ENCODE measurements around the gene PRCD. TPM values are rescaled to one million over a fixed set of nuclear protein-coding genes. Genes with fewer than 3 reads are reported as not detected.

Gene PRCD
- total RNA-seq, 1 experiment from 2014 or later = not detected

DNA sequence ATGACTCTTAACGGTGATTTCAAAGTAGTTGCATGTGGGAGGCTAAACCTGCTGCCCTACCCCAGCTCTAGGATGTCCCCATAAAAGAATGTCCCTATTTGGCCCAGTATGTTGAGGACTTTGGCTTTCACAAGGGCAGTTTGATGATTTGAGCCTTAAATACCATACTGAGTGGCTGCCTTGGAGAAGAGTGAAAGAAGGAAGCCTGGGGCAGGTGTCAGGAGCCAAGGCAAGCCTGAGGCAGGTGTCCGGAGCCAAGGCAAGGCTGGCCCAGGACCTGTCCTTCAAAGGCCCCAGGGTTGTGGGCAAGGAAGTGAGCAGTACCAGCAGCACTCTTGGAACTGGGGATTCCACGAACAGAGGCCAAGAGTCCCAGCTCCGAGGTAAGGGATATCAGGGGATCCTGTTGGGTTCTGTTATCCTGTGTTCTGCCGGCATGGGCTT, 27.2 kb downstream of the PRCD start:
- DNase-seq (ENCODE audit: extremely low read depth, low read depth) = no peak

DNA sequence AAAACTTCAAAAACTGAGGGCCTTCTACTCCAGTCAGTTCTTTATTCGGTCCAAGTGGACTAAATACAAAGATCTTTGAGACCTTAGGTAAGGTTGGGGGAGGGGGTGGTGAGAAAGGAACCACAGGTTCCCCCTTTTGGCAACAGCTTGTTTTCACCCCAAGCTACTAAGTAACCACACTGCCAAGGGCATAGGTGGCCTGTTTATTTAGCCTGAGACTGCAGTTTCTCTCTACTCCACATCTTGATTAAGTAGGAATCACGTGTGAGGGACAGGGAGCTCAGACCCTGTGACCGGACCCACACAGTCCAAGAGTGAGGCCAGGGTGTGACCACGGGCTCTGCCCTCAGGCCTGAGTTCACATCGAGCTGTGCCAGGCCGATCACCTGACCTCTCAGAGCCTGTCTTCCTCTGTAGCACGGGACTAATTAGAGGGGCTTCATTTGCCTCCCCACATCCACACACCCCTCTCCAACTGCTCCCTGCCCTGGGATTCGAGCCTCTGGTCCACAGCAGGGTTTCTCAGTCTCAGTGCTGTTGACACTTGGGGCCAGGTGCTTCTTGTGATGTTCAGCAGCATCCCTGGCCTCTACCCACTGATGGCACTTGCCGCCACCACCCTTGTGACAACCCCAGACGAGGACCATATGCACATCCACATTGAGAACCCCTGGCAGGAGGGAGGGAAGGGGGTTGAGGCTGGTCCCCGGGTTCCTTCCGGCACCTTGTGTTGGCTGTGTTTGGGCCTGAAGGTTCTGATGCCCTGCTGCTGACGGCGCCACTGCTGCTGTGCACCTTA, 28.0 kb downstream of the PRCD start:
- no peak for DNase-seq (ENCODE audit: extremely low read depth, low read depth)

DNA sequence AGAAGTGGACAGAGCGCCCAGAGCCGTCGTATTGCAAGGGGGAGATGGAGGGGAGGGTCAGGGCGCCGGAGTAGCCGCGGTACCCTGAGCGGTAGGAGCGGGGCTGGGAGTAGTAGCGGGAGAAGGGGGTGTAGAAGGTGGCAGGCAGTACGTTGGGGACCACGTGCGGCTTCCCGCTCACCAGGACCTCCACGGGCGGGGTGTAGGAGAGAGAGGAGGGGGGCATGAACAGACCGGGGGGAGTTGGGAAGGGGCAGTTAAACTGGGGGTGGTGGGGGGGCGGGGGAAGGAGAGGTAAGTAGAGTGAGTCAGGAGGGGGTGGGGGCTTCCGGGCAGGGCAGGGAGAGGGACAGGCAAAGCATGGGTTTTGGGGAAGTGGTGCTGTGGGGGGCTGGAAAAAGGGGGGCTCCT, 29.0 kb downstream of the PRCD start:
- DNase-seq (ENCODE audit: extremely low read depth, low read depth) = no peak

DNA sequence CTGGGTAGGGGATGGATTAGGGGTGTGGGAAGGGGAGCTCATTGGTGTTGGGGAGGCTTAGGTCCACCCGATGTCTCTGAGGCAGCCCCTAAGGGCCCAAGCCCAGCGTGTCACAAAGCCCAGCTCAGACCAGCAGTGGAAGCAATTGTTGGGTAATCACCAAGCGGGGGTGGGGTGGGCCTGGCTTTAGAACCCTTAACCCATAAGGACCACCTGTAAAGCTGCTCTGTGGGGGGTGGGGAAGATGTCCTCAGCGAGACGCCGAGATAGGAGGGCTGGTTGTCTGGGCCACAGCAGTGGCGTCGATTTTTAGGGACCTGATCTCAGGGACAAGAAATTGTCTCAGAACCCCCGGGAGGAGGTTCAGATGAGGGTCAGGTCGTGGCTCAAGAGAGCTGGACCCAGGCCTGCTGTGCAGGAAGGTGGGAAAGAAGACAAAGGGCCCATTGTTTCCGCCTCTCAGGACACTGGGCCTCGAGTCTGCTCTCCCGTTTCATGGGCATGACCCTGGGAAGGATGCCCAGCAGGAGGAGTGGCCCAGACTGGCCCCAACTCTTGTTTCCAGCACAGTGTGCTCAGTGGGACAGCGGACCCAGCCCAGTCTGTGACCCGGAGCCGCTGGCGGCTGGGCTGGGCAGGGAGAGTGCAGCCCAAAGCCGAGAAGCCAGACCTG, 29.9 kb downstream of the PRCD start:
- DNase-seq (ENCODE audit: extremely low read depth, low read depth) = no peak

DNA sequence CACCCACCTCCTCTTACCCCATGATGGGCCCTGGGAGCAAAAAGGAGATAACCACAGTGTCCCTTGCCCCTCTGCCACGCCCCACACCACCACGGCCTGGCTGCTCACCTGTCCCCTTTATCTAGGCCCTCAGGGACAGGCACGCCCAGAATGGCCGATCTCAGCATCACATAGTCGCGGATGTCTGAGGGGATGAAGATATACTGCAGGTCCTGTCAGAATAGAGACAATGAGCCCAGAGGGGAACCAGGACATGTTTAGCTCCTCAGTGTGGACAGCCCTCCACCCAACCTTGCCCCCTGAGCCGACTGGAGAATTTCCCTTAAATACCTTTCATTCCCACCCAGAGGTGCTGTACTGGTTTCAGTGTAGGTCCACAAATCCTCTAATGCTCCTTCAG, 30.6 kb downstream of the PRCD start:
- DNase-seq (ENCODE audit: extremely low read depth, low read depth) = no peak

DNA sequence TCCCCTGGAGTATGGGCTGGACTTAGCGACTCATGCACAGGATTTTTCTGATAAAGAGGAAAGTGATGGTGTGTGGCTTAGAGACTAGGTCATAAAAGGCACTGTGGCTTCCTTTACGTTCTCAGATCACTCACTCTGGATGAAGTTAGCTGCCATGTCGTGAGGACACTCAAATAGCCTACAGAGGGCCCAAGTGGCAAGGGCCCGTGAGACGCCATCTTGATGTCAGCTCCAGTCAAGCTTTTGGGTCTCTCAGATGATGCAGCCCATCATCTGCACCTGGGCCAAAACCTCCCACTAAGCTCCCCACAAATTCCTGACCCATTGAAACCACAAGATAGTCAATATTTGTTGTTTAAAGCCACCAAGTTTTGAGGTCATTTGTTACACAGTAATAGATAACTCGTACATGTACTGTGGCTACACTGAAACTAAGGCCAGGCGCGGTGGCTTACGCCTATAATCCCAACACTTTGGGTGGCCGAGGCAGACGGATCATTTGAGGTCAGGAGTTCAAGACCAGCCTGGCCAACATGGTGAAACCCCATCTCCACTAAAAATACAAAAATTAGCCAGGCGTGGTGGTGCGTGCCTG, 31.1 kb downstream of the PRCD start:
- no peak for DNase-seq (ENCODE audit: extremely low read depth, low read depth)

DNA sequence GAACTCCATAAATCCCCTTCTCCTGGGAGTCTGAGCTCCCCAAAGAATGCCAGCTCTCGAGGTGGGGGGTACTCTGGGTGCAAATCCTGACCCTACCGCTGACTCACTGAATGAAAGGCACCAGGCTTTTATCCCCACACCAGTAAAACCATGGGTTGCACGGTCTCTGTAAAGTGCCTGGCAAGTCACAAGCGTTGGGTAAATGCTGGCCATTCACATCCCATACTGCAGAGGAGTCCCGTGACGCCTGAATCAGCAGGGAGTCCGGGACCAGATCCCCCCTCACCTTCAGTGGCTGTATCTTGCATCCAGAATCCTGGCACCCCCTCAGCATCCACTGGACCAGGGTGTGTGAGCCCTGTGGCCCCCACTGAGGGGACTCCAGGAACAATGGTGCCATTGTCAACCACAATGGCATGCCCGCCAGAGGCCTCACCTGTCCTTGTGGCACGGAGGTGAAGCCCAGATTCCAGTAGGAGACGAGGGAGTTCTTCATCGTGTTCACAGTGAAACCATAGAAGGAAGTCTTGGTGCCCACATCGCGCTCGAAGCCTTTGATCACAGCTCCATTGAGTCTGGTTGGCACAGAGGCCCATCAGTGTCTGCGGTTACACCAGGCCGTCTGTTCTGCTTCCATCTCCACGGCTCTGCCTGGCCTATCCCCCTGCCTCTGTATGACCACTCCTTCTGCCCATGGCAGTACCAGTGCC, 32.5 kb downstream of the PRCD start:
- no peak for DNase-seq (ENCODE audit: extremely low read depth, low read depth)

DNA sequence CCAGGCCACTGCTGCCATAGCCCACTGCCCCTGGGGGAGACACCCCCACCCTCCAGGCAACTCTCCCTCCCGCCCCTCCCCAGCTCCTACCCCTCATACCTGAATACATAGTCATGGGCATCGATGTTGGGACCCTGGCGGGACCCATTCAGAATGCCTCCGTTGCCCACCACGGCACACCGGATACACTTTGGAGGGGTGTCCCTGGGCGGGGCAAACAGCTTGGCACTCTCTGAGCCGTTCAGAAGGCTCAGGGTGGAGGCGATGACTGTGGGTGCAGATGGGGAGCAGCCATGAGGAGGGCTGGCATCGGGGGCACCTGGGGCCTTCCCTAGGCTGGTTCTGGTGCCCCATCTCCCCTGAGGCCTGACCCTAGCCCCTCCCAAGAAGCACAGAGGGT, 33.3 kb downstream of the PRCD start:
- DNase-seq (ENCODE audit: extremely low read depth, low read depth) = no peak

DNA sequence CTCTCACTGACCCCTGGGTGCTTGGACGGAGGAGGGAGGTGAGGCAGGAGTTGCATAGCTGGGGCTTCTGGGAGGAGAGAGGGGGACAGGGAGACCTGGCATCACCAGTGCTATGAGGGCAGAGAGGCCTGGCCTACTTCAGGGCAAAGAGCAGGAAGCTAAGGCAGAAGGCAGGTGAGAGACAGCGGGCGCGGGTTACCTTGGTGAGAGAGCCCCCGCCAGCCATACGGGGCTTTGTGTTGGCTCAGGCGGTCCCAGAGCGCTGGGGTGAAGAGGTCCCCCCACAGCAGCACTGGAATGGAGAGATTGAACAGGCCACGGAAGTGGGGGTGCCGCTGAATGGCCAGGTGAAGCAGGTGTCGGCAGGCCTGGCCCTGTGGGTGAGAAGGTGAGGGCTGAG, 34.3 kb downstream of the PRCD start:
- DNase-seq (ENCODE audit: extremely low read depth, low read depth) = no peak

DNA sequence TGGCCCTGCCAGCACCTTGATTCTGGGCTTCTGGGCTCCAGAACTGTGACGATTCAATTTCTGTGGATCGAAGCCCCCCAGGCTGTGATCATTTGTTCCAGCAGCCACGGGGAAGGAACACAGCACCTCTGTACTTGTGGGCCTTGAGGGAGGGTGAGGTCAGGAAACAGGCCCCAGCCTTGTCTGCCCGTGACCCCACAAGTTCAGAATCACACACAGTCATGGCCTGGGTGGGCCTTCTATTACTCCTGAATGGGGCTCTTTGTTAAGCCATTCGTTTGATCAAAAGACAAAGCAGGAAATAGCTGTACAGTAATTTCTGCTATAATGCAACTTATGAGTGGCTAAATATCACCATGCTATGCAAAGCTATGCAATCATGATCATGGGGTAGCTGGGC, 35.7 kb downstream of the PRCD start:
- no peak for DNase-seq (ENCODE audit: extremely low read depth, low read depth)

DNA sequence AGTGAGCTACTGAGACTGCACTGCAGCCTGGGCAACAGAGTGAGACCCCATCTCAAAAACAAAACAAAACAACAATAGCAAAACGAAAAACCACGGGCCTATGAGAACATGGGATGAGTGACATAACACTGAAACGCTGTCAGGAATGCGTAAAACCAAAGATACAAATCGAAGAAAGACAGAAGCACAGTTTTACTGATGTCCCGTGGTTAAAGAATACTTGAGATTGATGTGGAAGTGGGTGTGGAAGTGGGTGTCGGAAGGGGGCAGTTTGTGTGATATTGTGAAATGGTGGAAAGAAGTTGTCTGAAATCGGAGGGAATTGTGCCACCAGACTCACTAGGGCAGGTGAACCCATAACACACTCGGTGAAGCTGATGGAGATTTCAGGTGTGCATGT, 36.3 kb downstream of the PRCD start:
- DNase-seq (ENCODE audit: extremely low read depth, low read depth) = no peak

DNA sequence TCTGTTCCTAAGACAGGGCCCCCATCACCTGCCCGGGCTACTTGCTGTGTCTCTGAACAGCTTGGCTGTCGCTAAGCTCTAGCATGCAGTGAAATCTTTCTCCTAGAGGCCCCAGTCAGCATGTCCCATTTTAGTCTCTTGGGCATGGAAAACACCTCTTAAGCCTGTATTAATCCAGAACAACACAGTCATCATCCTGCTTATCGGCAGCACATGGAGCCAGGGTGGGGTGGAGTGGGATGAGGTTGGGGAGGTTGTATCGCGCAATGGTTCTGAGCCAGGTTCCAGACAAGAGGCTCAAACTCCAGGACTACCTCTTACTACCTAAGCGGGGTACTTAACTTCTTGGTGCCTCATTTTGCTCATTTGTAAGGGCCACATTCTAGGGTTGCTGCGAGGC, 38.0 kb downstream of the PRCD start:
- DNase-seq (ENCODE audit: extremely low read depth, low read depth) = no peak

DNA sequence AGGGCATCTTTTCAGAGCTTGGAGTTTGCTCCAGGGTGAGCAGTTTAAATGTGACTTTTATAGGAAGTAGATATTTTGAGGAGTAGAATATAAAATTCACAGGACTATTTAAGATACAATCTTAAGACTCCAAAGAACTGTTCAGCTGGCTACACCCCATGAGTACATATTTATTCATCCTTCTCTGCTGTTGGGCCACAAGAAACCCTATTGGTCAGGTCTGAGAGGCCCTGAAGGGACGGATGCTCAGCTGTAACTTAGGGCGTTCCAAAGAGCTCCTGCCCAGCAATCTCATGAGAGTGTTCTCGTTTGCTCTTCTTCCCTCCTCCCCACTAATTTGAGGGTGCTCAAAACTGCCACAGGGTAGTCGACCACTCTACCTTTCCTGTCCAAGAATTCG, 38.5 kb downstream of the PRCD start:
- DNase-seq (ENCODE audit: extremely low read depth, low read depth) = no peak

DNA sequence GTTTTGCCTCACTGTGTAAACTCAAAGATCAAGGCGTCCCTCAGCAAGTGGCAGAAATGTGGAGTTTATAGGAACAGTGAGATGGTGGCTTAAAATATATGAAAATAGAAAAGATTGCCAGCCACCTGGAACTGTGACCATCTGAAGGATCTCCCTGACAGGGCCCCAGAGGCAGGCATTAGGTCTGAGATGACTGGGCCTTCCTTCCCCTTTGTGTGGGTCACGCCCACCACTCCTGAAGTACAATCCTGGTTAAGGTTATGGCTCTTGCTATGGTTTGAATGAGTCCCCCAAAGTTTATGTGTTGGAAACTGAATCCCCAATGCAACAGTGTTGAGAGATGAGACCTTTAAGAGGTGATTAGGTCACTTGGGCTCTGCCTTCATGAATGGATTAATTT, 39.4 kb downstream of the PRCD start:
- no peak for DNase-seq (ENCODE audit: extremely low read depth, low read depth)

DNA sequence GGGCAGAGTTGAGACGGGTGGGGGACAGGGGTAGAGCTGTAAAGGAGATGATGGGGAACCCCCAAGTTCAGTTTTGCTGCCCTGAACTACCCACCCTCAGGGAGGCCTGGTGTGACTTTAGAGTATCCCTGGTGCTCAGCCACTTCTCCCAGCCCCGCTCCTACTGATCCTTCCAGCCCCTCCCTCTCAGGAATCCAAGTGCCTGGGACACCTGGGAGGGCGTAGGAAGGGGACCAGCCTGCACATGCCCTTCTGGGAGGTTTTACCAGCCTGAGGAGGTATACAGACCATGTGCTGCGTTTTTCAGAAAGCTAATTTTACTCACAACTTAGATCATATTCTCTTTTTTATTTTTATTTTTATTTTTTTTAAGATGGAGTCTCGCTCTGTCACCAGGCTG, 41.7 kb downstream of the PRCD start:
- DNase-seq (ENCODE audit: extremely low read depth, low read depth) = no peak

DNA sequence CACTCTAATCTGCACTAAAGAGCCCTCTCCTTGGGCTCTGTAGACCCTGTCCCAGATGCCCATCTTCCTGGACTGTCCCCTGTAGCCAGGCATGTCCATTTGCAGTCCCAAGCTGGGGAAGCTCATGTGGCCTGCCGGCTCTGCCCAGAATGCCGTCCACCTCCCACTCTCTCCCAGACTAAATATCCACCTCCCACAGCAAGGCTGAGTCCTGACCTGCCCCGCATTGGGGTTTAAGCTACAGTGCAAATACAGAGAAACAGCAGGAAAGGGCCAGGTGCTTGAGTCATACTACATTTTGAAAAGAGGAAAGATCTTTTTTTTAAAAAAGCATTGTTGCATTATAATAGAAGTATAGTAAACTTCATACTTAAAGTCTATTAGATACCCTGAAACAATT, 42.8 kb downstream of the PRCD start:
- DNase-seq (ENCODE audit: extremely low read depth, low read depth) = no peak

DNA sequence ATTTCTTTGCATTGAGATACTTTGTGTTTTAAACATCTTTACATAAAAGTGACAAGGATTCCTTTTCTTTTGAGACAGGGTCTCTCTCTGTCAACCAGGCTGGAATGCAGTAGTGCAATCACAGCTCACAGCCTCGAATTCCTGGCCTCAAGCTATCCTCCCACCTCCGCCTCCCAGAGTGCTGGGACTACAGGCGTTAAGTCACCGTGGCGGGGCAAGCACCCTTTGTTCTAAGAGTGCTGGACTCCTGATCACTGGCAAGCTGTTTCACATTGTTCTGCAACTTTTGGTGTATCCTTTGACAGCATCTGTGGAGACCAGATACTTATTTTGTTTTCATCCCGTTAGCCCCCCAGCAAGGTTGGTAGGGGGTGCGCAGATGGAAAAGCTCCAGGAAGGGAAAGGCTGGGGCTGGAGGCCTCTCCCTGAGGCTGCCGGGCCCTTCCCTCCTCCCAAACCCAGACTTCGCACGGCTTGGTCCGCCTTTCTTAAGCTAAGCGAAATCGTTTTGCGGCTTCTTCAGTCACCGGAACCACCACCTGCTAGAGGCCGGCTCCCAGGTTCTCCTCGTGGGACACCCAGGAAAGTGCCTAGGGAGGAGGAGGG, 44.7 kb downstream of the PRCD start:
- DNase-seq (ENCODE audit: extremely low read depth, low read depth) = no peak

DNA sequence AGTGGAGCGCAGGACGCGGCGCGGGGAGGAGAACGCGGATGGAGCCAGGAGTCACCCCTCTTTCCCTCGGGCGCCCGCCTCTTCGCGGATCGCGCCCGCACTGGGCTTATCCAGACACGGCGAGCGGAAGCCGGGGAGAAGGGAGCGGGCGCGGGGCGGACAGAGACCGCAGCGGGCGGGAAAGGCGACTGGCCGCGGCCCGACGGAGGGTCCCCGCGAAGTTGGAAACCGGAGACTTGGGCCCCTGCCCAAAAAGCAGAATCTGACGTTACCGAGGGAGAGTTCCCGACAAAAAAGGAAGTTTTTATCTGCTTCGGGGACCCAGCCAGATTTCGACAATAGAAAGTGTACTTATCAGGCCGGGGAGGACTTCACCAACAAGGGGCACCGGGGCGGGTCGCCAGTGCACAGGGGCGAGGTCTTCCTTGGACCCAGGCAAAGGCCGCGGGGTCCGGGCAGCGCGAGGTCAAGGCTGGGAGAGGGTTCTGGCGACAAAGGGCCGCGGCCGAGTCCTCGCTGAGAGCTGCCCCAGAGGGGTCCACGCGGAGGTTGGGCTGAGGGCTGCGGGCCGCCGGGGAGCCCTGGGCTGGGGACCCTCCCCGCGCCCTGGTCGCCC, 45.3 kb downstream of the PRCD start:
- DNase-seq (ENCODE audit: extremely low read depth, low read depth) = no peak

DNA sequence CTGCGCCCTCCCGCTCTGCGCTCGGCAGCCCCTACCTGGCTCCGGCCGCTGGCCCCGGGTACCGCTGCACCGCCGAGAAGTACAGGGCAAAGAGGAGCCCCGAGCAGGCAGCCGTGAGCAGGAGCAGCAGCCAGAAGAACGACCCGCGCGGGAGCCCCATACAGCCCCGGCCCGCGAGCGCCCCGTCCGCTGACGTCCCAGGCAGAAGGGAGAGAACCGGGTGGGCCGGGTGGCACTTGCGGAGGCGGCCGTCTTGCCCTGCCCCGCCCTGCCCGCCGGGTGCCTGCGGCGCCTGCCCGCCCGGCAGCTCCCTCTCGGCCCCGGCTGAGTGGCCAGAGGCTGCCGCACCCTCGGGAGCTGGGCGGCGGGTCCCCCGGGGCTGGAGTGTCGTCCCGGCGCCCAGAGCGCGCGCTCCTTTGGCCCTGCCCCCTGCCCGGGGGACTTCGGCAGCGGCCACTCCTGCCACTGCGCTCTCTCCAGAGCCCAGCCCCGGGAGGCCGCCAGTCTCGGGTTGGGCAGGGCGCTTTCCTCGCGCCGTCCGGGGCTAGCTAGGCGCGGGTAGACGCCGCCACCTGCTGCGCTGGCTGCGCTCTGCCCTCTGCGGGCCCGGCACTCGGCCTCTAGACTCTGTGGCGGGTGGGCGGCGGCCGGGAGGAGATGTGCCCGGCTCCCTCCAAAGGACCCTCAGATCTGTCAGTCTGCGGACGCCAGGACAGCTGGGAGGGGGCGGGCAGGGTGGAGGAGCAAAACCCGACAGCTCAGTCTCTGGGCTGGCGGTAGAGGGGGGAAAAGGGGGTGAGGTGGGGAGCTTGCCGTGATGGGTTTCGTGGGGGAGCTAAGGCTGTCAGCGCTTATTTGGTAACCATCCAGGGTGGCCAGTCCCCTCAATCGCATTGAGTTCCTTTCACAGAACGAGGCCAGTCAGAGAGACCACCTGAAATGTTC, 46.1 kb downstream of the PRCD start, which contains the start of gene ST6GALNAC2:
ST6GALNAC2 (minus strand) TSS at position 212 of the 945 bp plus-strand sequence; CDS start at position 160, 52 bp downstream.
- peak; percentile 63 for DNase-seq (ENCODE audit: extremely low read depth, low read depth)

All from NCI-H460 (cell line).